ENCODE data around the gene UBE2E2.
A peak's percentile ranks its signal among the peaks of the same experiment; 100 is the strongest.

UBE2E2 gene

GRCh38 chr3:23385327-23385726, 182.2 kb downstream of the UBE2E2 start:
- Histone ChIP-seq H3K9me3 (ENCODE audit: insufficient read depth, low read depth, low read length) (no peaks in the 10 kb centered on the region), H3K36me3 (ENCODE audit: insufficient read depth, low read depth, low read length) (no peaks in the 10 kb centered on the region), H3K27me3 (ENCODE audit: insufficient read depth, low read length) (no peaks in the 10 kb centered on the region), H3K4me3 (ENCODE audit: low read length) (no peak overlapping the region), H3K27ac (ENCODE audit: low read length) (no peak overlapping the region), H3K9ac (ENCODE audit: low read depth, low read length) (no peak overlapping the region), H3K4me1 (ENCODE audit: insufficient read depth, low read length) (peaks cover 12% of the 10 kb centered on the region; the same call in 1 of the 2 replicates)

GRCh38 chr3:23387286-23387918, 184.3 kb downstream of the UBE2E2 start:
- no peak overlapping the region for H3K4me3 ChIP-seq (ENCODE audit: low read length)
- H3K9me3 ChIP-seq (ENCODE audit: insufficient read depth, low read depth, low read length) = no peaks in the 10 kb centered on the region
- H3K27me3 ChIP-seq (ENCODE audit: insufficient read depth, low read length) = no peaks in the 10 kb centered on the region
- no peak overlapping the region for H3K9ac ChIP-seq (ENCODE audit: low read depth, low read length)
- no peaks in the 10 kb centered on the region for H3K36me3 ChIP-seq (ENCODE audit: insufficient read depth, low read depth, low read length)
- no peak overlapping the region for H3K27ac ChIP-seq (ENCODE audit: low read length)
- H3K4me1 ChIP-seq (ENCODE audit: insufficient read depth, low read length) = peaks cover 12% of the 10 kb centered on the region; the same call in 1 of the 2 replicates

GRCh38 chr3:23389089-23389488, 186.0 kb downstream of the UBE2E2 start:
- Histone ChIP-seq H3K4me1 (ENCODE audit: insufficient read depth, low read length) (peaks cover 12% of the 10 kb centered on the region; the same call in 1 of the 2 replicates), H3K36me3 (ENCODE audit: insufficient read depth, low read depth, low read length) (no peaks in the 10 kb centered on the region), H3K9me3 (ENCODE audit: insufficient read depth, low read depth, low read length) (no peaks in the 10 kb centered on the region), H3K27ac (ENCODE audit: low read length) (peak overlapping the region; percentile 28), H3K27me3 (ENCODE audit: insufficient read depth, low read length) (no peaks in the 10 kb centered on the region), H3K4me3 (ENCODE audit: low read length) (0 out of 2 replicates have a peak overlapping the region, but pooled peaks have one; percentile 2), H3K9ac (ENCODE audit: low read depth, low read length) (peak overlapping the region; percentile 11; the same call in 1 of the 2 replicates)

GRCh38 chr3:23389686-23390085, 186.6 kb downstream of the UBE2E2 start:
- Histone ChIP-seq H3K27me3 (ENCODE audit: insufficient read depth, low read length) (no peaks in the 10 kb centered on the region), H3K4me3 (ENCODE audit: low read length) (no peak overlapping the region), H3K36me3 (ENCODE audit: insufficient read depth, low read depth, low read length) (no peaks in the 10 kb centered on the region), H3K9ac (ENCODE audit: low read depth, low read length) (peak overlapping the region; percentile 11; the same call in 1 of the 2 replicates), H3K4me1 (ENCODE audit: insufficient read depth, low read length) (peaks cover 15% of the 10 kb centered on the region; the same call in 1 of the 2 replicates), H3K9me3 (ENCODE audit: insufficient read depth, low read depth, low read length) (no peaks in the 10 kb centered on the region), H3K27ac (ENCODE audit: low read length) (peak overlapping the region; percentile 28)

- Histone ChIP-seq H3K4me1 (ENCODE audit: insufficient read depth, low read length) (peaks cover 20% of the 10 kb centered on the region; the same call in 1 of the 2 replicates), H3K27ac (ENCODE audit: low read length) (no peak overlapping the region), H3K27me3 (ENCODE audit: insufficient read depth, low read length) (no peaks in the 10 kb centered on the region), H3K9me3 (ENCODE audit: insufficient read depth, low read depth, low read length) (no peaks in the 10 kb centered on the region), H3K4me3 (ENCODE audit: low read length) (no peak overlapping the region), H3K9ac (ENCODE audit: low read depth, low read length) (no peak overlapping the region), H3K36me3 (ENCODE audit: insufficient read depth, low read depth, low read length) (no peaks in the 10 kb centered on the region)
These were observed 187.3 kb downstream of the UBE2E2 start for GRCh38 chr3:23390446-23390845.

- Histone ChIP-seq H3K9me3 (ENCODE audit: insufficient read depth, low read depth, low read length) (no peaks in the 10 kb centered on the region), H3K4me1 (ENCODE audit: insufficient read depth, low read length) (peaks cover 20% of the 10 kb centered on the region; the same call in 1 of the 2 replicates), H3K9ac (ENCODE audit: low read depth, low read length) (no peak overlapping the region), H3K4me3 (ENCODE audit: low read length) (no peak overlapping the region), H3K27ac (ENCODE audit: low read length) (no peak overlapping the region), H3K27me3 (ENCODE audit: insufficient read depth, low read length) (no peaks in the 10 kb centered on the region), H3K36me3 (ENCODE audit: insufficient read depth, low read depth, low read length) (no peaks in the 10 kb centered on the region)
These were observed 187.9 kb downstream of the UBE2E2 start for GRCh38 chr3:23390989-23391553.

- peaks cover 8% of the 10 kb centered on the region; the same call in 1 of the 2 replicates for H3K4me1 ChIP-seq (ENCODE audit: insufficient read depth, low read length)
- H3K4me3 ChIP-seq (ENCODE audit: low read length) = no peak overlapping the region
- H3K36me3 ChIP-seq (ENCODE audit: insufficient read depth, low read depth, low read length) = no peaks in the 10 kb centered on the region
- no peaks in the 10 kb centered on the region for H3K9me3 ChIP-seq (ENCODE audit: insufficient read depth, low read depth, low read length)
- no peak overlapping the region for H3K9ac ChIP-seq (ENCODE audit: low read depth, low read length)
- H3K27ac ChIP-seq (ENCODE audit: low read length) = no peak overlapping the region
- H3K27me3 ChIP-seq (ENCODE audit: insufficient read depth, low read length) = no peaks in the 10 kb centered on the region
These were observed 192.0 kb downstream of the UBE2E2 start for GRCh38 chr3:23395115-23395514.

GRCh38 chr3:23396746-23397145, 193.6 kb downstream of the UBE2E2 start:
- no peaks in the 10 kb centered on the region for H3K36me3 ChIP-seq (ENCODE audit: insufficient read depth, low read depth, low read length)
- peaks cover 11% of the 10 kb centered on the region; the same call in 1 of the 2 replicates for H3K4me1 ChIP-seq (ENCODE audit: insufficient read depth, low read length)
- no peaks in the 10 kb centered on the region for H3K27me3 ChIP-seq (ENCODE audit: insufficient read depth, low read length)
- H3K27ac ChIP-seq (ENCODE audit: low read length) = no peak overlapping the region
- no peaks in the 10 kb centered on the region for H3K9me3 ChIP-seq (ENCODE audit: insufficient read depth, low read depth, low read length)
- no peak overlapping the region for H3K4me3 ChIP-seq (ENCODE audit: low read length)
- no peak overlapping the region for H3K9ac ChIP-seq (ENCODE audit: low read depth, low read length)

GRCh38 chr3:23399221-23399620, 196.1 kb downstream of the UBE2E2 start:
- no peak overlapping the region for H3K27ac ChIP-seq (ENCODE audit: low read length)
- no peak overlapping the region for H3K4me3 ChIP-seq (ENCODE audit: low read length)
- no peak overlapping the region for H3K9ac ChIP-seq (ENCODE audit: low read depth, low read length)
- no peaks in the 10 kb centered on the region for H3K9me3 ChIP-seq (ENCODE audit: insufficient read depth, low read depth, low read length)
- H3K27me3 ChIP-seq (ENCODE audit: insufficient read depth, low read length) = no peaks in the 10 kb centered on the region
- H3K36me3 ChIP-seq (ENCODE audit: insufficient read depth, low read depth, low read length) = no peaks in the 10 kb centered on the region
- H3K4me1 ChIP-seq (ENCODE audit: insufficient read depth, low read length) = peaks cover 11% of the 10 kb centered on the region; the same call in 1 of the 2 replicates

- Histone ChIP-seq H3K27me3 (ENCODE audit: insufficient read depth, low read length) (no peaks in the 10 kb centered on the region), H3K9me3 (ENCODE audit: insufficient read depth, low read depth, low read length) (no peaks in the 10 kb centered on the region), H3K36me3 (ENCODE audit: insufficient read depth, low read depth, low read length) (no peaks in the 10 kb centered on the region), H3K9ac (ENCODE audit: low read depth, low read length) (no peak overlapping the region), H3K27ac (ENCODE audit: low read length) (no peak overlapping the region), H3K4me3 (ENCODE audit: low read length) (no peak overlapping the region), H3K4me1 (ENCODE audit: insufficient read depth, low read length) (peaks cover 22% of the 10 kb centered on the region; the same call in 1 of the 2 replicates)
These were observed 199.8 kb downstream of the UBE2E2 start for GRCh38 chr3:23402728-23403492.

- Histone ChIP-seq H3K4me3 (ENCODE audit: low read length) (no peak overlapping the region), H3K27ac (ENCODE audit: low read length) (no peak overlapping the region), H3K4me1 (ENCODE audit: insufficient read depth, low read length) (peaks cover 27% of the 10 kb centered on the region; the same call in 1 of the 2 replicates), H3K27me3 (ENCODE audit: insufficient read depth, low read length) (no peaks in the 10 kb centered on the region), H3K9ac (ENCODE audit: low read depth, low read length) (no peak overlapping the region), H3K9me3 (ENCODE audit: insufficient read depth, low read depth, low read length) (no peaks in the 10 kb centered on the region), H3K36me3 (ENCODE audit: insufficient read depth, low read depth, low read length) (no peaks in the 10 kb centered on the region)
These were observed 201.1 kb downstream of the UBE2E2 start for GRCh38 chr3:23404246-23404645.

Data from iPS-20b (cell line).